CD4-positive, alpha-beta T cell treated with Interleukin-6 at 100 ng/mL for 8 hours (primary cell): ENCODE results near the gene ERC1.

ENCODE experiments used
- DNase-seq: peaks from one replicate; pipeline ENCODE4 v3.0.0-alpha.2; 2020; ENCODE audit warnings: mixed read lengths, low spot score

ERC1 gene

GRCh38 chr12:1494856-1495255, 503.8 kb downstream of the ERC1 start:
- DNase-seq: no peak

DNA sequence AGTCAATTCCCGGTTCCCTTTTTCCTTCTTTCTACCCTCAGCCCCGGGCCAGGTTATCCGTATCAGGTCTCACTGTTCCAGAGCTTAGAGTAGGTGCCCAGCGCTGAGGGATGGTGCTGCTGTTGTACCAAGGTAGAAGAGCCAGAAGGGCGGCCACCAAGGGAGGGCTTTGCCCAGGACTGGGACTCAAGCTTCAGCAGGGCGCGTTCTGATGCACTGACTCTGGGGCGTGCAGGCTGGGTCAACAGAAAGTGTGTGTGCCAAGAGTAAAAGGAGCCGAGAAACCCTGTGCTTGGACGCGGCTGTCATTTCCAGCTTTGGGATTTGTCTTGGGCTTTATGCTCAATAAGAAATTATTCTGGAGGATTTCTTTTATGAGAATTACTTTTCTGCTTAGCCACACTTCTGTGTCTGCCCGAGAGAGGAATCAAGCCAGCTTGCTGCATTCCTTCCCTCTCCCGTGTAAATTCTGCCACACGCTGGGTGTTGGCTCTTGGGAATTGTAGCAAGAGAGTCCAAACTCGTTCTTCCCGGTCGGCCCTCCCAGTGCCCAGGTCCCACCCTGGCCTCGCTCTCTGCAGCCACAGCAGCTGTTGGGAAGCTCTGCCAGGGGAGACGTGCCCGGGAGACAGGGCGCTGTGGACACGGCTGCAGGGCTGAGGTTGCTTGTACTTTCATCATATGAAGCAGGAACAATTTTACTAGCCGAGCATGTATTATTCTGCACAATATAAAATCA, 505.3 kb downstream of the ERC1 start:
- no peak for DNase-seq

DNA sequence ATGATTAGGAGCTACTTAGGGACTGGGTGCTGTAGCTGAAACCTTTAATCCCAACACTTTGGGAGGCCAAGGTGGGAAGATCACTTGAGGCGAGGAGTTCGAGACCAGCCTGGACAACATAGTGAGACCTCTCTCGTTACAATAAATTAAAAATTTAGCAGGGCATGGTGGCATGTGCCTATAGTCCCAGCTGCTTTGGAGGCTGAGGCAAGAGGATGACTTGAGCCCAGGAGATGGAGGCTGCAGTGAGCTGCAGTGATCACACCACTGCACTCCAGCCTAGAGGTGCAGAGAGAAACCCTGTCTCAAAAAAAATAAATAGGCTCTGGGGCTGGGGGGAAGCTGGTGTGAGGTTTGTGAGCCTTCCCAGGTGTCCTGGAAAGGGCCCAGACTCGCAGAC, 506.1 kb downstream of the ERC1 start:
- DNase-seq: no peak

DNA sequence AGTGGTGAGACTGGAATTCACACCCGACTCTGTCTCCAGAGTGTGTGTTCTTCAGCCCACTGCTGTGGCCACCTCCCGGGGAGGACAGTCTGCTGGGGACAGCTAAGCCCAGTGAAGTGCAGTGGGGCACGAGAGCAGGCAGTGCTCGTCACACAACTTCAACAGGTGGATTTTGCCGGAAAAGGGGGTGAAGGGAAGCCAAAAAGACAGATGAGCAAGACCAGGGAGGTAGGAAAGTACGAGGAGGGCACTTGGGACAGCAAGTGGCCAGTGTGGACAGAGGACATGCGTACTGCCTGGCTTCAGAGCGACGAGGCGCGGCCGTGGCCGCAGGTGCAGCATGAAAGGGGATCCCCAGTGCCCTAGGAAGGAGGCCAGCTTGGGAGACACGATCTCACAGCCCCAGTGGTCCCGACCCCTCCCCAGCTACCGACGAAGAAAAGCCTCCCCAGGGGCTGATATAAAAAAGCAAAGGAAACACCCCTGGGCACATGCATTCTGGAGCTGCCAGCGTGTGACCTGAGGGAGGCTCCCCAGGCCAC, 507.2 kb downstream of the ERC1 start:
- no peak for DNase-seq

DNA sequence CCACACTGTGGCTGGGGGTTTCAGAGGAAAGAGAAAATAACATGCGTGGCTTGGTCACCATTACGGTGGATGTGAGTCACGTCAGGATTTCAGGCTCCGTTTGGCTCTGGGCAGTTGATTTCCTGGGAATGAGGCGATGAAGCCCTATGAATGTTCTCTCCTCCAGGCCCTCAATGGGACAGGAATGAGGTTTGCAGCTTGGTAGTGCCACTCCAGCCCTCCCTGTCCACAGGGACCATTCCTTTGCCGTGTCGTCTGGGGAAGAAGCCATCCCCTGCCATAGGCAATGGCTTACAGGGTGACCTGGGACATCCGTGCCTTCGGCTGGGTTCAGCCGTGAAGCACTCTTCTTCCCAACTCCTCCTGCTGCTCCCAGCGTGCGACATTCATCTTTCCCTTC, 508.3 kb downstream of the ERC1 start:
- no peak for DNase-seq

DNA sequence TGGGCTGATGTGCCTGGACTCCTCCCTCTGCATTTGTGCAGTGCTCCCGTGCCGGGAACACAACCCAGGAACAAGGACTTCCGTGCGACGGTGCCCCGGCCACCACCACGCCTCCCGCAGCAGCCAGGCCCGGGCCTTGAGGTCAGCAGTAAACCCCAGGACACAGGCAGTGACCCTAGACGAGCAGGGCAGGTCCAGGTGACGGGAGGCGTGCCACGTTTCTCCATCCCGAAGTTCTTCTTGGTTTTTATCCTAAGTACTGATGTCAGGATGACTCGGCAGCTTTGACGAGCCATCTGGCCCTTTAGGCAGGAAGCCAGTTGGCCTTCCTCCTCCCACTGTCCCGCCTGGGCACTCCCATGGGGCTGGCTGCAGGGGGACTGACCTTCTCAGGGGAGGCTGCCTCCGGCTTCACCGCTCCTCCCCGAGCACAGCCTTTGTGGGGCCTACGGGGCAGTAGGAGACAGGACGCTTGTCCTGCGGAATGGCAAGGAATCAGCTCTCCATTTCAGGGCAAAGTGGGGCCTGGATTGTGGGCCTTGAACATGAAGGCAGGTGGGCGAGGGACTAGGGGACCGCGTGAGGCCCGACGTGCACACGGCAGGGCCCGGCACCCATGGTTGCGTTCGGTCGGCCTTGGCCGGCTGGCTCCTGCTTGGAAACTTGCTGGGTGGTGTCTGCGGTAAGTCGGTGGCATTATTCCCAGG, 509.2 kb downstream of the ERC1 start:
- DNase-seq: no peak

- DNase-seq: no peak
Observed at GRCh38 chr12:1501001-1501400, 510.0 kb downstream of the ERC1 start.

- DNase-seq: no peak
Observed at GRCh38 chr12:1501695-1502378, 510.8 kb downstream of the ERC1 start.

DNA sequence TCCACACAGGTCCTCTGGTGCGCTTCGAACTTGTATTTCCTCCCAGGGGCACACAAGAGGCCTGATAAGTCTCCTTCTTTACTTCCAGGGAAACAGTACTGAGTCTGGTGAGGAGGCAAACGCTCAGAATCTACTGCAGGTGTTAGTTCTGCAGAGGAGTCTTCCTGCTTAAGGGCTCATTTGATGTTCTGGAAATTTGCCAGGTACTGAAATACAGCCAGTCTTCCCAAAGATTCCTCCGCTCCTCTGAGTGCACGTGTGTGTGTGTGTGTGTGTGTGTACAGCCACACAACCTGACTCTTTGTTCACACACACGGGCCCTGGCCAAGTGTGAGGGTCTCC, 511.3 kb downstream of the ERC1 start:
- DNase-seq: no peak

- no peak for DNase-seq
Observed at GRCh38 chr12:1502831-1503230, 511.8 kb downstream of the ERC1 start.

DNA sequence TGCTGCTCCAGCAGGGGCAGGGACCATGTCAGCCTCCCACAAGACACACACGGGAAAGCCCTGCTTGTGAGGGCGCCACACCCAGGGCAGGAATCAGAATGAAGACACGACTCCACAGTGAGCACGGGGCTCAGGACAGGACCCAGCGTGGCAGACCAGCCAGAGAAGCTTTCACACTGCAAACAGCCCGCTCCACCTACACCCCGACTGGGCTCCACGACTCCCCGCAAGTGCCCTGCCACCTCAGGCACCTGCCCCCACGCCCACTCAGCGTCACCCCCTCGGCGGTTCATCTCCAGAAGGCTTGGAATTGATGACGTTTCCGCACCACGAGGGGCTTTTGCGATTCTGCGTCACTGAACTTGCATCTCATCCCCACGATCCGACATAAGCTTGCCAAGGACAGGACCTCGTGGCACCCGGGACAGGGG, 512.3 kb downstream of the ERC1 start:
- no peak for DNase-seq

- DNase-seq: no peak
Observed at GRCh38 chr12:1504304-1504894, 513.4 kb downstream of the ERC1 start.

GRCh38 chr12:1504895-1505311, 513.9 kb downstream of the ERC1 start:
- DNase-seq: no peak

GRCh38 chr12:1505576-1505975, 514.6 kb downstream of the ERC1 start:
- no peak for DNase-seq

GRCh38 chr12:1507308-1507707, 516.3 kb downstream of the ERC1 start:
- no peak for DNase-seq

DNA sequence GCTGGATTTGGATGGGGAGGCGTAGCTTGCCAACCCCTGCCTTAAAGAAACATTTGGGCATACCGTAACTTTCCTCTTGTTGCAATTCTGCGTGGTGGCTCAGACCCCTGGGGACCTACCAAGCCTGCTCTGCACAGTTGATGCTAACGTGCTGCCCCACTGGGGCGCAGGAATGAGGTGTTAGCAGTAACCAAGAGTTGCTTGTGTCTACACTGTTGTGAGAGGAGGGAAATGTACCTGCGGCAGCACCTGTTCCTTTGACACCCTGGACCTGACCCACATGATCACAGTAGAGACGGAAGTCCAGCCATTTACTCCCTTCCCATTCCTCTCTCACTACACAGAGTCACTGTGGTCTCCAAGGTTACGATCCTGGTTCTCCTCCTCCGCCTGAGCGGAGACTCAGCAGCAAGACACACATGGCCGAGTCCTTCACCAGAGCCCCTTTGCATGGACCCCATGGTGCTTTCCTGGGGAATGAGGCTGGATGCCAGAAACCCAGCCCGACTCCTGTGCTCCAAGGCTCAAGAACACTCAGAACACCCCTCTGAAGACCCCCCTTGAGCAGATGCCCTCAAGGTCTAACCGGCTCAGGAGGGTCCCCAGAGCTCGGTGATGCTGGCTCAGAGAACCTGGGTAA, 518.5 kb downstream of the ERC1 start:
- DNase-seq: no peak

DNA sequence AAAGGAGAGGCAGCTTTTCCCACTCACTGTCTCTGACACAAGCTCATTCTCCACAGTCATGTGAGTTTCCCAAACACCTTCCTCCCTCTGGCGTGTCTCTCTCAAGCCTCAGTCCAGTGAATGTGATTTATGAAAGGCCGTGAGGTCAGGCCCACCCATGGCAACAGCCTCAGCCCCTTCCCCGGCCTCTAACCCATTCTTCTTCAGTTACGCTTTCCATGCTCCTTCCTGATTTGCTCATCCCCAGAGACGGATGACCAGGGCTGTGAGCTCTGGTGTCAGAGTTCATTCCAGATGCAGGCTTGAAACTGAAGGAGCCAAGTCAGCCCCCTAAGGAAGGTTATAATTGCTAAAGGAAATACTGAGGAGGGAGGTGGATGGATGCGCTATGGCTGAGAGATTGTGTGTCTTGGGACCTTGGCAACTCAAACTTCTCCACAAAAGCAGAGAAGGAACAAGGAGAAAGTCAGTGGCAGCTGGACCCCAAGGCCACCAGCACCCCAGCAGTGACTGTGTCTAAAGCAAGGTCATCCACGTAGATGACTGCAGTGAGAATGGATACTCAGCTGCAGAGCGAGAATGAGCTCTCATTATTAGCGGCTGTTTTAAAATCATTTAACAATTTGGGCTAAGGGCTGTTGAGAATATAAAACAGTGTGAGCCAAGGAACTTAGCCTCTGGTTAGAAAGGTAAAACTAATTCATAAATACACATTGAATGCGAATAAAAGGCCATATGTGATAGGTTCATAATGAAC, 519.2 kb downstream of the ERC1 start:
- DNase-seq: no peak

- DNase-seq: no peak
Observed at GRCh38 chr12:1515010-1515409, 524.0 kb downstream of the ERC1 start.

DNA sequence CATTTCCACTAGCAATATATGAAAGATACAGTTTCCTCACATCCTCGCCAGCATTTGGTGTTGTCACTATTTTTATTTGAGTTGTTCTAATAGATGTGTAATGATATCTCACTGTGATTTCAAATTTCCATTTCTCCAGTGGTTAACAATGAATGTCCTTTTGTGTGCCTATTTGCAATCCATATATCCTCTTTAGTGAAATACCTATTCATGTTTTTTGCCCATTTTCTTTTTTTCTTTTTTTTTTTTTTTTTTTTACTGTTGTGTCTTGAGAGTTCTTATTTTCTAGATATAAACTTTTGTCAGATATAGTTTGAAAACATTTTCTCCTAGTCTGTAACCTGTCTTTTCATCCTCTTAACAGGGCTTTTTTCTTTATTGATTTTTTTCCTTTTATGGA, 524.4 kb downstream of the ERC1 start:
- no peak for DNase-seq

- DNase-seq: no peak
Observed at GRCh38 chr12:1517007-1517406, 526.0 kb downstream of the ERC1 start.
